Cardiac ventricle fibroblast (primary cell): ENCODE measurements around the gene RFX8. TPM values are rescaled to one million over a fixed set of nuclear protein-coding genes. Genes with fewer than 3 reads are reported as not detected.

Source experiments
- total RNA-seq: library from RNA; depleted of rRNA; stranded (reverse); fragments of >200 nt; gene quantifications from 2 replicates; pipeline ENCODE4 v1.2.3, GENCODE V29; 2015

Gene RFX8
- 0.34 TPM in 1 of 2 replicates, not detected in the other for total RNA-seq

DNA sequence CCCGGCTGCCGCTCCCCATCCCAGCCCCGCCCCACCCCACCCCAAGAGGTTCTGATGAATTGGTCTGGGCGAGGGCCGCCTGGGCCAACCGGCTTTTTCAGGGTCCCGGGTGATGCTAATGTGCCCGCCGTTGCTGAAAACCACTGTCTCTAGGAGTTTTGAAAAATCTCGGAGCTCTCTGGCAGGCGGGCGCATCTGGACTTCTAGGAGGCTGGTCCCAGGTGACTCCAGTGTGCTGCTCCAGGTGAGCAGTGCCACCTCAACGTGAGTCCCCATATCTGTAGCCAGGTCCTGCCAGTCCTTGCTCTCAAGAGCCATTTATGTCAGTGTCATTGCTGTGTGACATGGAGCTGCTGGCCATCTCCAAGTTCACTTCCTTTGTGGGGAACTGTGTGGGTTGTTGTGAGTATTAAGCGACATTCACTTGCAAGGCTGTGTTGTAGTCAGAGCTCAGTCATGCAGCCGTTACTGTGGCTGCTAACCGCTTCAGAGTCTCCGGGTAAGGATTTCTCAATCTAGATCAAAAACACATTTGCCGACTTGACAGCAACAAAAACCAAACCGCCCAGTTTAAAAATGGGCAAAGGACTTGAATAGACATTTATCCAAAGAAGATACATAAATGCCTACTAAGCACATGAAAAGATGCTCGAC is at the start of gene RFX8:
Gene RFX8, minus strand, starts transcription at position 382 of the 654 bp plus-strand sequence. CDS start 8,264 bp downstream, outside the sequence.

DNA sequence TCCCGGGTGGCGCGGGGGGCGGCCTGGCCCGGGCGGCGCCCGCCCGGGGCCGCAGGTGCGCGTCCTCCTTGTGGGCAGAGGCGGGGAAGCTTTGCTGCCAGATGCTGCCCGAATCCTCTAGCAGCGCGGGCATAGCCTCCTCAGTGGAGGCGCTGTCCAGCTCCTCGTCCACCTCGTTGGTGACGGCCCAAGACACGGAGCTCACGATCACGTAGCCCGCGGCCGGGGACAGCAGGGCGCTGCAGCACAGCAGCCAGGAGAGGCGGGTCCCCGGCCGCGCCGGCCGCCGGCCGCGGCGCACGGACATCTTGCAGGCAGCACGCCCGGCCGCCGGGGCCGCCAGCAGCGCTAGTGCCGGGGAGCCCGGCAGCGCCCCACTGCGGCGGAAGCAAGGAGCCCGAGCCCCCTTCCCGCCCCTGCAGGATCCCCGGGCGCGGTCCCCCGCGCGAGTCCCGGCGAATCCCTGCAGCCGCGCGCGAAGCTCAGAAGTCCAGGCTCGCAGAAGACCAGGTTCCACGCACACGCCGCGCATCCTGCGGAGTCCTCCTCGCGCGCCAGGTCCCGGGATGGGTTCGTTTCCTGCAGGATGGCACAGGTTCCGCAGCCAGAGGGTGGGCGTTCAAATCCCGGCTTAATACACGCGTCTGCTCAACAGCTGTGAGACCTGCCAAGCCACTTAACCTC is 87.6 kb downstream of the RFX8 start, which contains the start of gene CREG2:
Gene CREG2, minus strand, starts transcription at position 353 of the 684 bp plus-strand sequence. Its CDS starts 46 bp downstream, at position 307.

Other genes with a start within 250 kb of the RFX8 start
- 19.5 and 24.3 TPM in 2 replicates for gene CNOT11, start 222.2 kb downstream of the RFX8 start, total RNA-seq
- 38.0 and 39.5 TPM in 2 replicates for gene RNF149, start 166.4 kb downstream of the RFX8 start, total RNA-seq
- gene CREG2, start 87.6 kb downstream of the RFX8 start, total RNA-seq = 0.59 and 1.1 TPM in 2 replicates
- 165 and 168 TPM in 2 replicates for gene MAP4K4, start 222.6 kb upstream of the RFX8 start, total RNA-seq